A673 (cell line): ENCODE data around the gene CEACAM18. TPM values are rescaled to one million over a fixed set of nuclear protein-coding genes. Genes with fewer than 3 reads are reported as not detected.
"Not testable (repeated sequence)": the region's sequence is repeated elsewhere in the genome, so short reads cannot be mapped to it uniquely, and the experiment has no call there.

Source experiments
- BruUV-seq: library from RNA; stranded (reverse); fragments of 400-500 nt; replicated peaks from 2 replicates; lab custom pipeline; 2021; lab: Mats Ljungman, UMichigan
- CTCF ChIA-PET: fragments of 300-600 bp; sonication (Branson Sonifier 250); formaldehyde crosslinking; loops from one replicate; lab custom pipeline; 2022; ENCODE audit warnings: antibody characterized with exemption; lab: Charles Lee
- POLR2A ChIA-PET: fragments of 300-600 bp; sonication (Branson Sonifier 250); formaldehyde crosslinking; loops from one replicate; lab custom pipeline; 2022; ENCODE audit warnings: antibody characterized with exemption; ENCODE audit not compliant: low non-redundant PET; lab: Charles Lee
- DNase-seq: peaks from one replicate; pipeline ENCODE4 v3.0.0-alpha.2; 2015; ENCODE audit warnings: low spot score
- H3K27ac ChIP-seq: fragments of 200-600 bp; sonication (generic); 2 replicates; pipeline ENCODE4 v1.5.1; 2016; ENCODE audit warnings: mixed run types, low read depth, mild to moderate bottlenecking, mixed read lengths, antibody characterized with exemption, low read length; ENCODE audit not compliant: poor library complexity, severe bottlenecking
- H3K27me3 ChIP-seq: fragments of 200-600 bp; sonication (generic); replicated peaks from 2 replicates; pipeline ENCODE4 v1.6.1; 2017; ENCODE audit warnings: mixed run types, low read depth, mild to moderate bottlenecking, mixed read lengths, antibody characterized with exemption, low read length; ENCODE audit not compliant: insufficient read depth, poor library complexity
- H3K36me3 ChIP-seq: fragments of 200-600 bp; sonication (generic); 2 replicates; pipeline ENCODE4 v1.6.1; 2016; ENCODE audit warnings: mixed run types, mild to moderate bottlenecking, mixed read lengths, antibody characterized with exemption, low read length; ENCODE audit not compliant: insufficient read depth, poor library complexity, severe bottlenecking
- H3K4me1 ChIP-seq: fragments of 200-600 bp; sonication (generic); 2 replicates; pipeline ENCODE4 v1.6.1; 2017; ENCODE audit warnings: mixed run types, mild to moderate bottlenecking, mixed read lengths, antibody characterized with exemption, low read length; ENCODE audit not compliant: insufficient read depth, poor library complexity, severe bottlenecking
- H3K4me3 ChIP-seq: fragments of 200-600 bp; sonication (generic); 2 replicates; pipeline ENCODE4 v1.5.1; 2016; ENCODE audit warnings: low read depth, mixed run types, mild to moderate bottlenecking, mixed read lengths, low read length; ENCODE audit not compliant: poor library complexity, severe bottlenecking
- H3K9me3 ChIP-seq: fragments of 200-600 bp; sonication (generic); 2 replicates; pipeline ENCODE4 v1.6.1; 2016; ENCODE audit warnings: mixed run types, low read depth, mild to moderate bottlenecking, mixed read lengths, antibody characterized with exemption, low read length; ENCODE audit not compliant: poor library complexity, severe bottlenecking
- EZH2 ChIP-seq: fragments of 200-600 bp; sonication (generic); IDR thresholded peaks from 2 replicates; pipeline ENCODE4 v1.6.1; 2017; ENCODE audit warnings: borderline replicate concordance, low read depth, mild to moderate bottlenecking, mixed read lengths, antibody characterized with exemption, low read length; ENCODE audit not compliant: poor library complexity, severe bottlenecking
- intact Hi-C: fragments of 100-400 bp; cut with micrococcal nuclease; formaldehyde crosslinking; loops from one replicate; pipeline ENCODE4 v1.10.0; 2022; ENCODE audit not compliant: unreplicated experiment
- total RNA-seq: library from RNA; stranded (reverse); gene quantifications from 2 replicates; pipeline ENCODE4 v1.2.3, GENCODE V29; 2021
- TF ChIP-seq, protein P1 (sequence below): fragments of 300-800, 200-600 bp; sonication (generic); conservative IDR thresholded peaks from 2 replicates; pipeline ENCODE4 v1.5.1; 2017; ENCODE audit warnings: low read depth, mild to moderate bottlenecking, antibody characterized with exemption, low read length, moderate library complexity, mixed read lengths

The CEACAM18 gene
- total RNA-seq, 1 experiment from 2014 or later: not detected

DNA sequence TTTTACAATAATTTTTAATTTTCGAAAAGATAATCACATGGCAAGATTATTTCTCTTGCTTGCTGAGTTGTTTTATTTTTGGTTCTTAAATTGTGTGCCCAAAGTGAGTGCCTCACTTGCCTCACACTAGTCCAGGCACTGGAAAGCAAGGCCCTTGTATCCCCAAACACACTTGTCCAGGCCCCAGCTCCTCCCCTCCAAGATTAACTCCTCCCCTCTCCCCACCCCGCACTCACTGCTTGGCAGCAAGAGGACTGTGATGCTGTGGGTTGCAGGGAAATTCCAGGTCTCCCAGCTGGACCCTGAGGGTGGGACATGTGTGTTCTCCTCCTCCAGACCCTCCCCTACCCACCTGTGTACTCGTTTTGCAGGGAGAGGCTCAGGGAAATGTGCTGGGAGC, 19.3 kb downstream of the CEACAM18 start:
- H3K9me3 ChIP-seq: no peaks in the 10 kb centered on the region
- intact Hi-C loops: no loop called here
- no peak for DNase-seq
- peaks cover 17% of the 10 kb centered on the region for H3K27me3 ChIP-seq
- ChIA-PET POLR2A (no interaction called here), CTCF (no interaction called here)
- H3K4me3 ChIP-seq: no peak overlapping the region
- H3K36me3 ChIP-seq: no peaks in the 10 kb centered on the region
- H3K4me1 ChIP-seq: no peaks in the 10 kb centered on the region
- TF ChIP-seq, protein P1, sequence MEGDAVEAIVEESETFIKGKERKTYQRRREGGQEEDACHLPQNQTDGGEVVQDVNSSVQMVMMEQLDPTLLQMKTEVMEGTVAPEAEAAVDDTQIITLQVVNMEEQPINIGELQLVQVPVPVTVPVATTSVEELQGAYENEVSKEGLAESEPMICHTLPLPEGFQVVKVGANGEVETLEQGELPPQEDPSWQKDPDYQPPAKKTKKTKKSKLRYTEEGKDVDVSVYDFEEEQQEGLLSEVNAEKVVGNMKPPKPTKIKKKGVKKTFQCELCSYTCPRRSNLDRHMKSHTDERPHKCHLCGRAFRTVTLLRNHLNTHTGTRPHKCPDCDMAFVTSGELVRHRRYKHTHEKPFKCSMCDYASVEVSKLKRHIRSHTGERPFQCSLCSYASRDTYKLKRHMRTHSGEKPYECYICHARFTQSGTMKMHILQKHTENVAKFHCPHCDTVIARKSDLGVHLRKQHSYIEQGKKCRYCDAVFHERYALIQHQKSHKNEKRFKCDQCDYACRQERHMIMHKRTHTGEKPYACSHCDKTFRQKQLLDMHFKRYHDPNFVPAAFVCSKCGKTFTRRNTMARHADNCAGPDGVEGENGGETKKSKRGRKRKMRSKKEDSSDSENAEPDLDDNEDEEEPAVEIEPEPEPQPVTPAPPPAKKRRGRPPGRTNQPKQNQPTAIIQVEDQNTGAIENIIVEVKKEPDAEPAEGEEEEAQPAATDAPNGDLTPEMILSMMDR: no peak
- no peak for TF ChIP-seq EZH2
- H3K27ac ChIP-seq: no peak overlapping the region
- BruUV-seq: no TSS peak

DNA sequence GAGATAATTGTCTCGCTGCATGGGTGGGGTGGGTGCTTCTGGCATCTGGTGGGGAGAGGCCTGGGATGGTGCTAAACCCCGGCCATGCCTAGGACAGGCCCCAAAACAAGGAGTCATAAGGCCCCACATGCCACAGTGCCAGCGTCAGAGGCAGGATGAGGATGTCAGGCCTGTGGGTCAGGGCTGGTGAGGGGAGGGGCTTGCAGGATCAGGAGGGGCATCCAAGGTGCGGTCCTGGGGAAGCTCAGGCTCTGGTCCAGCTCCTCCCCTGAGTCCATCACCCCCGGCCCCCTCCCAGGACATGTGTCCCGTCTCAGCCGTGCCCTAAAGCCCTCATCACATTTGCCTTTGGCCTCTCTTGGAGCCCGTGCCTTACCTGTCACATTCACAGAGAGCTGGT, 22.6 kb downstream of the CEACAM18 start:
- intact Hi-C loops, H3K4me1 ChIP-seq, DNase-seq, BruUV-seq, H3K9me3 ChIP-seq, POLR2A ChIA-PET, H3K4me3 ChIP-seq, H3K36me3 ChIP-seq, CTCF ChIA-PET, H3K27ac ChIP-seq: not testable (repeated sequence)
- H3K27me3 ChIP-seq: peaks cover 15% of the 10 kb centered on the region

DNA sequence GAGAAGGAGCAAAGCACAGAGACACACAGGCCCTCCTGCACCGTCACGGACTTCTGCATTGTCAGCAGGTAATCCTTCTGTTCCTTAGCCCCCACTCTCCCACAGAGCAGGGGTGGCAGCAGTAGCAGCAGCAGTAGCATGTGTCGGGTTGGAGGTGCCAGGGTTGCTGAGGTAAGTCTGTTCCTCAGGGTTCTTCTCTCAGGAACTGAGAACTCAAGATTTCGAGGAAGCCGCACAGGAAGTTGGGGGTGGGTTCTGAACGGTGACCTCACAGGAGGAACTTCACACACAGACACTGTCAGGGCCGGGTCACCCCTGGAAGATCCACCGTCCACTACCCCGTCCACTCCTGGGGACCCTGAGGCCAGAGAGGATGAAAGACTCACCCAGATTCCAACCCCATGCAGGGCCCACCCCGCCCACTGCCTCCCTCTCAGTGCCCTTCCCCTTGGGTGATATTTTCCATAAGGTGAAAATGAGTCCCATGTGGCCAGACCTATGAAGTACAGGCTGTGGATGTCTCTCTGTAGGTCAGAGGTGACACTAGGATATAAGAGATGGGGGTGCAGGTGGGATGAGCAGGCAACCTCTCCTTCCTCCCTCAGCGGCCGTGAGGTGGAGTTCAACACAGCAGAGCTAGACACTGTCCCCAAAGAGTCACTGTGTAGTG, 23.4 kb downstream of the CEACAM18 start, which contains the start of gene SIGLEC12:
SIGLEC12 (minus strand) TSS at position 207 of the 670 bp plus-strand sequence; CDS start at position 140, 67 bp downstream.
- BruUV-seq: no TSS peak
- Histone ChIP-seq H3K4me3 (no peak within 1 kb of the TSS), H3K27ac (no peak within 1 kb of the TSS), H3K4me1 (no peaks in the 10 kb centered on the region), H3K27me3 (peaks cover 22% of the 10 kb centered on the region), H3K36me3 (no peaks in the 10 kb centered on the region), H3K9me3 (no peaks in the 10 kb centered on the region)
- ChIA-PET CTCF (no interaction called here), POLR2A (no interaction called here)
- DNase-seq: no peak
- TF ChIP-seq, protein P1: no peak
- no peak for TF ChIP-seq EZH2
- intact Hi-C loops: no loop called here
